Right atrium auricular region (tissue), 2 donors: Measurements from ENCODE around the gene GAK. TPM values are rescaled to one million over a fixed set of nuclear protein-coding genes. Genes with fewer than 3 reads are reported as not detected.

Experiments used
- DNase-seq: peaks from one replicate; pipeline ENCODE4 v3.0.0-alpha.2; 2019; ENCODE audit warnings: low spot score
- H3K27ac ChIP-seq, 2 donors: fragments of 200-600 bp; sonication (generic); 1 replicate in 1 of 2; 2 replicates in 1 of 2; pipeline ENCODE4 v1.5.1; 2016 to 2019
- H3K27me3 ChIP-seq, 2 donors: fragments of 200-600 bp; sonication (generic); one replicate each; pipeline versions ENCODE4 v1.5.1 to v1.6.0; 2017 to 2019
- H3K36me3 ChIP-seq: fragments of 200-600 bp; sonication (generic); one replicate; pipeline ENCODE4 v1.5.1; 2016
- H3K4me1 ChIP-seq, 2 donors: fragments of 200-600 bp; sonication (generic); one replicate each; pipeline versions ENCODE4 v1.5.1 to v1.6.0; 2017 to 2019
- H3K4me3 ChIP-seq, 2 donors: fragments of 200-600 bp; sonication (generic); 1 replicate in 1 of 2; 2 replicates in 1 of 2; pipeline ENCODE4 v1.5.1; 2017 to 2019; ENCODE audit warnings: mild to moderate bottlenecking in 1 of 2, moderate library complexity in 1 of 2
- H3K9me3 ChIP-seq, 2 donors: fragments of 200-600 bp; sonication (generic); one replicate each; pipeline ENCODE4 v1.5.1; 2019
- CTCF ChIP-seq, 2 donors: fragments of 200-600 bp; sonication (generic); IDR thresholded peaks; one replicate each; pipeline ENCODE4 v1.5.1; 2019; ENCODE audit warnings: antibody characterized with exemption in 2 of 2
- total RNA-seq, 2 donors: library from RNA; depleted of rRNA; stranded (reverse); fragments of >200 nt; gene quantifications; one replicate each; pipeline ENCODE4 v1.1.0, GENCODE V29; 2016

GAK gene
- total RNA-seq, 2 donors from 2014 or later: 27.8 to 52.2 TPM

DNA sequence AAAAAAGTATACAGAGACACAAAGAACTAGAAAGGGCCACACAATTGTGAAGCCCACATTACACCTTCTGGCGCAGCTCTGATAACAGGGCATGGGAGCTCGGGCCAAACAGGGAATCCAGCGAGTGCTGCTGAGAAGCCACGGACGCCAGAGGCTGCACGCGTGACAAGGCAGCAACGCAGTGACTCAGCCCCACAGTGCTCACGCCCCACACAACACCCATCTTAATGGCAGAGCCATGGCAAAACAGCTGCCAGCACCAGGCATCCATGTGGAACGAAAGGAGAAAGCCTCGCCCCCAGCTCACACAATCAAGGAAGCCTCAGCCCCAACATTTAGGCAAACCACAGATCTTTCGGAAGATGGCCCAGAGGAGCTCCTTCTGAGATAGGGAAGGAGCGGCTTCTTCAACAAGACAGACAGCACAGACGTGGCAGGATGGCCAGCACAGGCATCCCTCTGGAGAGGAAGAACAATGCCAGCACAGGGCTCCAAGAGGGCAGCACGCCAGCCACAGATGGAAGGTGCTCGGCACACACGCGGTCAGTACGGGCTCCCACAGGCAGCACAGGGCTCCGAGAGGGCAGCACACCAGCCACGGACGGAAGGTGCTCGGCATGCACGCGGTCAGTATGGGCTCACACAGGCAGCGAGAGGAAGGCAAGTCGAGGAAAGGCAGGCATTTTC, 33.1 kb downstream of the GAK start:
- DNase-seq: no peak
- H3K4me3 ChIP-seq: no peak overlapping the region
- no peak overlapping the region for H3K27ac ChIP-seq
- H3K4me1 ChIP-seq: no peaks in the 10 kb centered on the region
- no peaks in the 10 kb centered on the region for H3K9me3 ChIP-seq
- H3K27me3 ChIP-seq: no peaks in the 10 kb centered on the region
- no peak for TF ChIP-seq CTCF (IDR thresholded peaks at IDR 0.05)
- H3K36me3 ChIP-seq: peaks cover 34% of the 10 kb centered on the region

GRCh38 chr4:898123-898522, 34.0 kb downstream of the GAK start:
- Histone ChIP-seq H3K36me3 (peaks cover 43% of the 10 kb centered on the region), H3K4me3 (no peak overlapping the region), H3K4me1 (no peaks in the 10 kb centered on the region), H3K27me3 (no peaks in the 10 kb centered on the region), H3K27ac (no peak overlapping the region), H3K9me3 (no peaks in the 10 kb centered on the region)
- TF ChIP-seq CTCF (IDR thresholded peaks at IDR 0.05): no peak
- no peak for DNase-seq

DNA sequence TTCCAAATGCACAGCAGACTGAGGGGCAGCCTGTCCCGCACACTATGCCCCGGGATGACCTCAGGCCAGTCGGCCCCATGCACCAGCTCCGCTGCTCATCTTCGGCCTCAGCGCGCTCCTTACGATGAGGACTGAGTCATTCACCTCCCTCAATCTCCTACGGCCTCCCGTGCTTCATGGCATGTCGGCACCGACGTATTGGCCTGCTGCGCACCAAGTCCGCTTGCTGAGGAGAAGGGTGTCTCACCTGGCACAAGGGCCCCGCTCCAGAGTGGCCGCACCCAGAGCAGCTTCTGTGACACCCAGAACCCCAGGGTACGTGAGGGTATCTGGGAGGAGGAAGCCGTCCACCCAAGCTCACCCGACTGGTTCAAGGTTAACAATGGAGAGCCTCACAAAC, 35.5 kb downstream of the GAK start:
- DNase-seq: no peak
- no peak for TF ChIP-seq CTCF (IDR thresholded peaks at IDR 0.05)
- Histone ChIP-seq H3K27ac (no peak overlapping the region), H3K4me3 (no peak overlapping the region), H3K36me3 (peaks cover 46% of the 10 kb centered on the region), H3K4me1 (no peaks in the 10 kb centered on the region), H3K9me3 (no peaks in the 10 kb centered on the region), H3K27me3 (no peaks in the 10 kb centered on the region)

GRCh38 chr4:896216-896615, 35.9 kb downstream of the GAK start:
- no peaks in the 10 kb centered on the region for H3K4me1 ChIP-seq
- H3K9me3 ChIP-seq: no peaks in the 10 kb centered on the region
- no peak for DNase-seq
- H3K4me3 ChIP-seq: no peak overlapping the region
- H3K27me3 ChIP-seq: no peaks in the 10 kb centered on the region
- no peak for TF ChIP-seq CTCF (IDR thresholded peaks at IDR 0.05)
- H3K36me3 ChIP-seq: peaks cover 46% of the 10 kb centered on the region
- no peak overlapping the region for H3K27ac ChIP-seq

DNA sequence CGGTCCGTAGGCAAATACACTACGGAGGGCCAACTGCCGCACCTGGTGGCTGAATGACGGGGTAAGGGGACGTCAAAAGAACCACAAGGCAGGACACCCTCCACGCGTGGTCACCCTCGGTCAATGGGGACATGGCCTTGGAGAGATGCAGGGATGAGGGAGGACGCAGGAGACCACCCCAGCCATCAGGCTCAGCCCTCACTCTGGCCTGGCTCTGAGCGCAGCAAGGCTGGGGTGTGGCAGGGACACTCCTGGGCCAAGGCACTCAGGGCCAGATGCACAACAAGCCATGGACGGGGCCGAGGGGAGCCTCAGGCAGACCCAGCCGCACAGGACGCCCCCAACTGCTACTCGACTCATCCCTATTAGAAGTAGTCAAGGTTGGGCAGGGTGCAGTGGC, 36.5 kb downstream of the GAK start:
- no peaks in the 10 kb centered on the region for H3K27me3 ChIP-seq
- DNase-seq: no peak
- no peak overlapping the region for H3K27ac ChIP-seq
- no peak overlapping the region for H3K4me3 ChIP-seq
- H3K9me3 ChIP-seq: no peaks in the 10 kb centered on the region
- H3K36me3 ChIP-seq: peaks cover 46% of the 10 kb centered on the region
- no peak for TF ChIP-seq CTCF (IDR thresholded peaks at IDR 0.05)
- H3K4me1 ChIP-seq: no peaks in the 10 kb centered on the region
